Activated CD4-positive, alpha-beta T cell treated with anti-CD3 and anti-CD28 coated beads, Interleukin-2, amount 10 ng/mL, durations not matched to agents 24 days and 14 days (primary cell): Measurements from ENCODE around the gene KIFAP3. TPM values are rescaled to one million over a fixed set of nuclear protein-coding genes. Genes with fewer than 3 reads are reported as not detected.
"Not testable (repeated sequence)": the region's sequence is repeated elsewhere in the genome, so short reads cannot be mapped to it uniquely, and the experiment has no call there.

Source experiments
- DNase-seq: peaks from one replicate; pipeline ENCODE4 v3.0.0; 2022
- H3K27ac Mint-ChIP-seq: one replicate; pipeline ENCODE4 v1.8.0; 2022; ENCODE audit warnings: mild to moderate bottlenecking, mixed read lengths
- H3K27me3 Mint-ChIP-seq: one replicate; pipeline ENCODE4 v1.8.0; 2022; ENCODE audit warnings: mixed read lengths
- H3K36me3 Mint-ChIP-seq: one replicate; pipeline ENCODE4 v1.8.0; 2022; ENCODE audit warnings: low read depth, mild to moderate bottlenecking, mixed read lengths
- H3K4me1 Mint-ChIP-seq: one replicate; pipeline ENCODE4 v1.8.0; 2021; ENCODE audit warnings: mixed read lengths
- H3K4me3 Mint-ChIP-seq: one replicate; pipeline ENCODE4 v1.8.0; 2022; ENCODE audit warnings: mild to moderate bottlenecking, moderate library complexity, mixed read lengths
- H3K9me3 Mint-ChIP-seq: one replicate; pipeline ENCODE4 v1.8.0; 2021; ENCODE audit warnings: mixed read lengths
- intact Hi-C: fragments of 100-400 bp; cut with micrococcal nuclease; formaldehyde crosslinking; loops from one replicate; pipeline ENCODE4 v1.15.1; 2023
- total RNA-seq: library from RNA; stranded (reverse); gene quantifications from 2 replicates; pipeline ENCODE4 v1.2.3, GENCODE V29; 2022

Gene KIFAP3
- total RNA-seq: 11.9 and 12.8 TPM in 2 replicates

DNA sequence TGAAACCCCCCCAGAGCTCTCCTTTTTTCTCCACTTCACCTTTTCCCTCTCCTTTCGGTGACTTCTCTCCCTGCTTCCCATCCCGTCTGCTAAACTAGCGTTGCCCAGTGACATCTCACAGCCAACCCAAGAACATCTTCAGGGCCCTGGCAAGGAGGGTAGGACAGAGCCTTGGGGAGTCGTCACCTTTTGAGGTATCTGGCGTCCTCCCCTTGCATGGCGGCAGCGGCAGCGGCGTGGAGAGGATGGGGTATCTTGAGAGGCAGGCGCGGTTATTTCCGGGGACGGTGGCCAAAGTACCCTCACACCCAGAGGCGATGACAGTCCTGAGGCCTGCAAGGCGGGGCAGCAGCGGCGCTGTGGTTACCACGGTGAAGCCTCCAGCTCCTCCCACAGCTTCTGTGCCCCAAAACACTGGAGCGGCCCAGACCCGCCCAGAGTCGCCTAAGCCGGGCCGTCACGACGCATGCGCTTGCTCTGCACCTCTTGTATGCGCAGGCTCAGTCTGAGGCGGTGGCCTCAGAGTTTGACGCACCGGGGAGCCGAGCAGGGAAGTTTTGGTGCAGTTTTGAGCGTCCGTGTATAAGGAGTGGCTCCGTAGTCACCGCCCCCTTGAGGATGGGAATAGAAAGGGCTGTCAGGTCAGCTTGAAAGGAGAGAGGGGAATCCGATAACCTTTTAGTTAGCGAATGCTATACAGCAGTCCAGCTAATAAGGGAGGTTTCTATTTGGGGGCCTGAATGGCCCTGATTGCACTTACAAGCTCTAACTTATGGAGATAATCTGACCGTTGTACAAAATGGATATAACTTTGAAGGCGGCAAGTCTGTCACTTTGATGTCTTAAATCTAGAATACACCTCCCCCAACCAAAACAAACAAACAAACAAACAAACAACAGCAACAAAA lies at the start of gene KIFAP3:
Gene KIFAP3, minus strand, starts transcription at position 446 of the 908 bp plus-strand sequence. Its CDS starts 228 bp downstream, at position 218.
- DNase-seq: peak; percentile 99
- H3K36me3 Mint-ChIP-seq: peaks cover 5% of the 10 kb centered on the region
- H3K9me3 Mint-ChIP-seq: peaks cover 5% of the 10 kb centered on the region
- H3K27ac Mint-ChIP-seq: peak within 1 kb of the TSS; percentile 93
- peaks cover 2% of the 10 kb centered on the region for H3K27me3 Mint-ChIP-seq
- H3K4me3 Mint-ChIP-seq: peak within 1 kb of the TSS; percentile 91
- peaks cover 38% of the 10 kb centered on the region for H3K4me1 Mint-ChIP-seq
- intact Hi-C loops: loop anchor here (1.0 to 10.0 kb wide), 7 partner anchors 147 to 590 kb away; partner anchors contain the start of genes GORAB, SCYL3 and SLC19A2

- Mint-ChIP-seq H3K4me1 (no peaks in the 10 kb centered on the region), H3K27me3 (peaks cover 6% of the 10 kb centered on the region), H3K27ac (no peak overlapping the region), H3K36me3 (no peaks in the 10 kb centered on the region), H3K4me3 (no peak overlapping the region), H3K9me3 (no peaks in the 10 kb centered on the region)
- intact Hi-C loops: no loop called here
- peak; percentile 5 for DNase-seq
Observed at GRCh38 chr1:170122366-170122765, 47.9 kb upstream of the KIFAP3 start.

DNA sequence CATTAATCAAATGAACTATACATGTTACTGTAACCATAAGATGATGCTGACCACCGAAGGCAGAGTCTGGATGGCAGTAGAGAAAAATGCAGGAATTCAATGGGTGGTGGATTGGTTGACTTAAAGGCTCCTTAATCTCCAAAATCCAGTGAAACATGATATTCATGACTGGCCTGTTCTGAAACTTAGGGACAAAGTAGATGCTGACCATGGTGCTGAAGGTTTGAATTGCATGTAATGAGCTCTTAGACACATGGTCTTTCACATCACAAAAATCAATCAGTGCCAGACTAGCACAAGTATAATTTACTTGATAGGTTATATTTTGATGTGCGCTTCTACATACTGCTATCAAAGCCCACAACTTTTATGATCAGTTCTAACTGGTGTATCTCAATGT lies 40.4 kb upstream of the KIFAP3 start:
- peaks cover 12% of the 10 kb centered on the region for H3K9me3 Mint-ChIP-seq
- H3K4me3 Mint-ChIP-seq: no peak overlapping the region
- H3K27ac Mint-ChIP-seq: no peak overlapping the region
- intact Hi-C loops: no loop called here
- DNase-seq: no peak
- no peaks in the 10 kb centered on the region for H3K36me3 Mint-ChIP-seq
- H3K27me3 Mint-ChIP-seq: no peaks in the 10 kb centered on the region
- H3K4me1 Mint-ChIP-seq: no peaks in the 10 kb centered on the region

- H3K4me1 Mint-ChIP-seq, H3K27me3 Mint-ChIP-seq, intact Hi-C loops, H3K27ac Mint-ChIP-seq, H3K36me3 Mint-ChIP-seq, H3K4me3 Mint-ChIP-seq, DNase-seq: not testable (repeated sequence)
- peaks cover 12% of the 10 kb centered on the region for H3K9me3 Mint-ChIP-seq
Observed at GRCh38 chr1:170113140-170113539, 38.6 kb upstream of the KIFAP3 start.

GRCh38 chr1:170097449-170097948 lies 23.0 kb upstream of the KIFAP3 start:
- no peak overlapping the region for H3K27ac Mint-ChIP-seq
- peaks cover 20% of the 10 kb centered on the region for H3K27me3 Mint-ChIP-seq
- intact Hi-C loops: no loop called here
- no peaks in the 10 kb centered on the region for H3K36me3 Mint-ChIP-seq
- no peak for DNase-seq
- H3K4me1 Mint-ChIP-seq: no peaks in the 10 kb centered on the region
- no peak overlapping the region for H3K4me3 Mint-ChIP-seq
- no peaks in the 10 kb centered on the region for H3K9me3 Mint-ChIP-seq

DNA sequence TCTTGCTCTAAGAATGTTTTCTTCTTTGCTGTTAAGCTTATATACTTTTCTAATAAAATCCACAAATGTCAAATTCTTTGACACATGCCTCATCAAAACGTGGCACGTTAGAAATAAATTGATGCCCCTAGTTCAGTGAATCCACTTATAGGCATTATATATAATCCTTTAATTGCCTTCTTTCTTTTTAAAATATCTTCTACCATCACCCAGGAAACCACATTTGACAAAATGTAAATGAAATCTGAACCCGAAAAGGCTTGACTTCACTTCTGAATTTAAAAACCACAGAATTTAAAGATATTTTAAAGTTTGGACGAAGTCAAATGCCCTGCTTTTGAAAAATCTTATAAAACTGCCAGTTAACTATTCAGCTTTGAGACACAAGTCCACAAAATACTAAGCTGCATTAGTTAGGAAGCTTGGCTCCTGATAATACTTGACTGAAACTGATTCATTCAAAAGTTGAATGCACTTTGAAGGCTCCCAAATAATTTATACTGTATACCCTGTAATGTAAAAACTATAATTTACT lies 22.4 kb upstream of the KIFAP3 start:
- Mint-ChIP-seq H3K27me3 (peaks cover 20% of the 10 kb centered on the region), H3K4me1 (no peaks in the 10 kb centered on the region), H3K9me3 (no peaks in the 10 kb centered on the region), H3K27ac (no peak overlapping the region), H3K4me3 (no peak overlapping the region), H3K36me3 (no peaks in the 10 kb centered on the region)
- intact Hi-C loops: no loop called here
- no peak for DNase-seq

- Mint-ChIP-seq H3K4me1 (no peaks in the 10 kb centered on the region), H3K36me3 (no peaks in the 10 kb centered on the region), H3K27me3 (peaks cover 18% of the 10 kb centered on the region), H3K4me3 (no peak overlapping the region), H3K9me3 (no peaks in the 10 kb centered on the region), H3K27ac (no peak overlapping the region)
- intact Hi-C loops: no loop called here
- DNase-seq: no peak
Observed at GRCh38 chr1:170095976-170096748, 21.7 kb upstream of the KIFAP3 start.

- H3K27ac Mint-ChIP-seq: not testable (repeated sequence)
Observed at GRCh38 chr1:170094697-170095616, 20.5 kb upstream of the KIFAP3 start.

GRCh38 chr1:170086399-170087032 lies 12.0 kb upstream of the KIFAP3 start:
- Mint-ChIP-seq H3K27me3 (peaks cover 17% of the 10 kb centered on the region), H3K27ac (no peak overlapping the region), H3K36me3 (no peaks in the 10 kb centered on the region), H3K4me3 (no peak overlapping the region), H3K4me1 (no peaks in the 10 kb centered on the region), H3K9me3 (no peaks in the 10 kb centered on the region)
- intact Hi-C loops: no loop called here
- DNase-seq: no peak

More at GRCh38 chr1:170094697-170095616, 20.5 kb upstream of the KIFAP3 start:
- peaks cover 14% of the 10 kb centered on the region for H3K27me3 Mint-ChIP-seq
- H3K9me3 Mint-ChIP-seq, H3K4me3 Mint-ChIP-seq, DNase-seq, H3K4me1 Mint-ChIP-seq, H3K36me3 Mint-ChIP-seq, intact Hi-C loops: not testable (repeated sequence)

DNA sequence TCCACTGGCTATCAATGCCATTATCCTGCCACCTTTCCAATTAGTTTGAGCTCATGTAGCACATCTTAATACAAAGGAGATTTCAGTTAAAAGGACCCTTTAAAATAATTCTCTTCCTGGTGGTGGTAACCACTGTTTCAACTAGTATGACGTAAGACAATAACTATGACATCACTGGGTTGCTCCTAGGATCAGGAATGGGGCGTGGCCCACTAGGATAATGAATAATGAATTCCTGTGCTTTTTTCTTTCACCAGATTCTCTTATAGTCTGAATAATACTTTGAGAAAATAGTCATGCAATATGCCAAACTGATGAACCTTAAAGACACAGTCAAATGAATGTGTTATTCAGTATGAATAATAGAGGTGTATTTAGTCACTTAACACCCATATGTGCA lies 10.6 kb upstream of the KIFAP3 start:
- H3K27ac Mint-ChIP-seq: no peak overlapping the region
- no peaks in the 10 kb centered on the region for H3K9me3 Mint-ChIP-seq
- H3K4me3 Mint-ChIP-seq: no peak overlapping the region
- H3K27me3 Mint-ChIP-seq: peaks cover 19% of the 10 kb centered on the region
- DNase-seq: no peak
- no peaks in the 10 kb centered on the region for H3K36me3 Mint-ChIP-seq
- no peaks in the 10 kb centered on the region for H3K4me1 Mint-ChIP-seq
- intact Hi-C loops: no loop called here

- no peaks in the 10 kb centered on the region for H3K36me3 Mint-ChIP-seq
- no peak for DNase-seq
- no peak overlapping the region for H3K4me3 Mint-ChIP-seq
- peaks cover 19% of the 10 kb centered on the region for H3K4me1 Mint-ChIP-seq
- H3K27me3 Mint-ChIP-seq: peaks cover 14% of the 10 kb centered on the region
- no peak overlapping the region for H3K27ac Mint-ChIP-seq
- intact Hi-C loops: loop anchor here (10.0 kb wide), 2 partner anchors 384 to 594 kb away; partner anchors contain the start of gene SLC19A2
- H3K9me3 Mint-ChIP-seq: peaks cover 5% of the 10 kb centered on the region
Observed at GRCh38 chr1:170078610-170079189, 4.2 kb upstream of the KIFAP3 start.

GRCh38 chr1:170077926-170078325 lies 3.4 kb upstream of the KIFAP3 start:
- Mint-ChIP-seq H3K9me3 (peaks cover 5% of the 10 kb centered on the region), H3K27me3 (peaks cover 8% of the 10 kb centered on the region), H3K4me3 (no peak overlapping the region), H3K36me3 (no peaks in the 10 kb centered on the region), H3K27ac (no peak overlapping the region), H3K4me1 (peaks cover 24% of the 10 kb centered on the region)
- intact Hi-C loops: loop anchor here (10.0 kb wide), 2 partner anchors 383 to 593 kb away; partner anchors contain the start of gene SLC19A2
- DNase-seq: no peak
